Activated CD8-positive, alpha-beta memory T cell treated with anti-CD3 and anti-CD28 coated beads for 4 hours (primary cell): Measurements from ENCODE around the gene AKAP6.

ENCODE experiments used
- DNase-seq, 2 donors: peaks; one replicate each; pipeline ENCODE4 v3.0.0-alpha.2; 2020; ENCODE audit warnings: low read depth in 2 of 2

Gene AKAP6, protein sequence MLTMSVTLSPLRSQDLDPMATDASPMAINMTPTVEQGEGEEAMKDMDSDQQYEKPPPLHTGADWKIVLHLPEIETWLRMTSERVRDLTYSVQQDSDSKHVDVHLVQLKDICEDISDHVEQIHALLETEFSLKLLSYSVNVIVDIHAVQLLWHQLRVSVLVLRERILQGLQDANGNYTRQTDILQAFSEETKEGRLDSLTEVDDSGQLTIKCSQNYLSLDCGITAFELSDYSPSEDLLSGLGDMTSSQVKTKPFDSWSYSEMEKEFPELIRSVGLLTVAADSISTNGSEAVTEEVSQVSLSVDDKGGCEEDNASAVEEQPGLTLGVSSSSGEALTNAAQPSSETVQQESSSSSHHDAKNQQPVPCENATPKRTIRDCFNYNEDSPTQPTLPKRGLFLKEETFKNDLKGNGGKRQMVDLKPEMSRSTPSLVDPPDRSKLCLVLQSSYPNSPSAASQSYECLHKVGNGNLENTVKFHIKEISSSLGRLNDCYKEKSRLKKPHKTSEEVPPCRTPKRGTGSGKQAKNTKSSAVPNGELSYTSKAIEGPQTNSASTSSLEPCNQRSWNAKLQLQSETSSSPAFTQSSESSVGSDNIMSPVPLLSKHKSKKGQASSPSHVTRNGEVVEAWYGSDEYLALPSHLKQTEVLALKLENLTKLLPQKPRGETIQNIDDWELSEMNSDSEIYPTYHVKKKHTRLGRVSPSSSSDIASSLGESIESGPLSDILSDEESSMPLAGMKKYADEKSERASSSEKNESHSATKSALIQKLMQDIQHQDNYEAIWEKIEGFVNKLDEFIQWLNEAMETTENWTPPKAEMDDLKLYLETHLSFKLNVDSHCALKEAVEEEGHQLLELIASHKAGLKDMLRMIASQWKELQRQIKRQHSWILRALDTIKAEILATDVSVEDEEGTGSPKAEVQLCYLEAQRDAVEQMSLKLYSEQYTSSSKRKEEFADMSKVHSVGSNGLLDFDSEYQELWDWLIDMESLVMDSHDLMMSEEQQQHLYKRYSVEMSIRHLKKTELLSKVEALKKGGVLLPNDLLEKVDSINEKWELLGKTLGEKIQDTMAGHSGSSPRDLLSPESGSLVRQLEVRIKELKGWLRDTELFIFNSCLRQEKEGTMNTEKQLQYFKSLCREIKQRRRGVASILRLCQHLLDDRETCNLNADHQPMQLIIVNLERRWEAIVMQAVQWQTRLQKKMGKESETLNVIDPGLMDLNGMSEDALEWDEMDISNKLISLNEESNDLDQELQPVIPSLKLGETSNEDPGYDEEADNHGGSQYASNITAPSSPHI (N-terminal part only)

GRCh38 chr14:32329146-32329545 is at the start of gene AKAP6:
AKAP6 (plus strand) TSS chr14:32329298; CDS start chr14:32433494, 104,196 bp downstream.
- no peak for DNase-seq

DNA sequence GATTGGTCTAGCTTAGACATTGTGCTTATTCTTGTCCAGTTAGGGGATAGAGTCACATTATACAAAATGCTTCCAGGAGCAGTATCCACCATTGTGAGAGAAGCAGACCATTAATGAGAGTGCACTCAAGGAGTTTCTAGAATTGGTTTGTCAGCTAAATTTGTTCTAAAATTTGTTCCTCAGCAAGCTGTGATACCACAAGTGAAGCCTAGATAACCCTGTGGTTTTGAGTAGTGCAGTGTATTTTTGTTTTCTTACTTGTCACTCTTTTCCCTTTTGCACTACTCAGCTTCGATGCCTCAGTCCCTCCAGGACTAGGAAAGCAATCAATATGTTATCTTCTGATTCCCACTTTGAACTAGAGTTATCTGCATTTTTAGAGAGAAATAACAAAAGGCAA is 42.5 kb upstream of the AKAP6 start:
- DNase-seq, result no peak

GRCh38 chr14:32296366-32296765 is 32.7 kb upstream of the AKAP6 start:
- DNase-seq, result no peak

DNA sequence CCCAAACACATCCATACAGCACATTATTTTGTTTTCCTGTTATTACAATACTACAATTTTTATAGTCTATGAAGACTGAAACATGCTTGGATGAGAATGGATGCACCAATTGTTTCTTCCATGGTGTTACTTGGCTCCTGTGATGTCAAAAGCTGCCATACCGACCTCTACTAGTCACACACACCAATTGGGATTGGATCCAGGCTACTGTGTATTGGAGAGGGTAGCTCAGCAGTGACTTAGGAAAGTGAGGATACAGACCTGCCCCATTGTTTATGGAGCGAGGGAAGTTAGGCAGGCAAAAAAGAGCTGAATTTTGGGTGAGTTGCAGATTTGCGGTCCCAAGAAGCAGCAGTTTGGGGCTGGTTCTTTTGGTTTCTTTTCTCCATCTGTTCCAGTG is 30.8 kb upstream of the AKAP6 start:
- no peak for DNase-seq

DNA sequence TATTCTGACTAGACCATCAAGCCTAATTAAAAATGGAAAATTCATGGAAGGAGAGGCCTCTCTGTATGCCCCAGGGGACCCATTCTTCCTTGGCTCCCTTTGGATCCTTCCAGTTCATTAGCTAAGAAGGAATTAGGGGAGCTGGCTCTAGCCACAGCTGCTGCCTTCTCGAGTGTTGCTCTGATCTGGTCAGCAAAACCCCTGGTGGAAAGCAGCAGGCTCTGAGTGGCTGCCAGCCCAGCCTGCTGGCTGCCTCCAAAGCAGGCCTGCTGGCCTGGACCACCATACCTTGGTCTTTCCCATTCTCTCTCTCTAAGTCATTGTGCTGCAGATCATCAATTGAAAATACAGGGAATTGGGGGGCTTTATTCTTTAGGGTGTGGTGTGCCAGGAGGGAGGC is 29.0 kb upstream of the AKAP6 start:
- no peak for DNase-seq

DNA sequence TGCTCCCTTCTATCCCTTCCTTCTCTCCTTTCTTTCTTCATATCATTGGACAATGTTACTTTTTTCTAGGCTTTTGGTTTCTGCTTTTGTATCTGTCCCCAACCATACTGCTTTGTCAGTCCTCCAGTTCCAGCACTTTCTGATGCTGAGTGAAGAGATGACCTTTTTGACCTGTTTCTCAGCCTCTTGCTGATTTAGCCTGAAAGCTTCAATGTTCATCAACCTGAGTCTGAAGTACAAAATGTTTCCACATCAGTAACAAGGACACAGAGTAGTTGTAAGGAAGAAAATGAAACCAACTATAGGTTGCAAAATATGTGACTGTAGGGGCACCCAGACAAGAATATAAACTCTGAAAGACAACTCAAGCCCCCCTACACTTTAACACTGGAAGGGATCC is 25.2 kb upstream of the AKAP6 start:
- DNase-seq, result no peak

GRCh38 chr14:32304296-32304695 is 24.8 kb upstream of the AKAP6 start:
- DNase-seq, result no peak

GRCh38 chr14:32306549-32306948 is 22.5 kb upstream of the AKAP6 start:
- no peak for DNase-seq

- no peak for DNase-seq
Measured at GRCh38 chr14:32307881-32308582, 21.1 kb upstream of the AKAP6 start.

DNA sequence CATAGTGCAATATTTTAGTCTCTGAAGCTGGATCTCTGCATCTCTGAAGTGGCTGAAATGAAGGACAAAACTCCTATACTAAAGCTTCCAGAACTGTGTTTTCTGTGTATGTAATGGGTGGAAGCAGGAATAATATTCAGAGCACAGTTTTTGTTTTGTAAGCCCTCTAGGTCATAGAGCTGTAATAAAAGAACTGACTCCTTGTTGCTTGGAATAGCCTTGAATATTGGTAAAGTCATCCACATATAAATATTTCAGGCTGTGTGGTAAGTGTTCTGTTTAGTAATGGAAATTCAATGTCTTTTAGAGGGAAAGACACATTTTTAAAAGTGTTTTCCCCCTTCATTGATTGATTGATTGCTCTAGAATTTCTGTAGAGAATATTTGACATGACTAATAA is 18.2 kb upstream of the AKAP6 start:
- DNase-seq, result no peak

- DNase-seq, result no peak
Measured at GRCh38 chr14:32311294-32312009, 17.6 kb upstream of the AKAP6 start.

- DNase-seq, result no peak
Measured at GRCh38 chr14:32312010-32312331, 17.1 kb upstream of the AKAP6 start.

- DNase-seq, result no peak
Measured at GRCh38 chr14:32313844-32314376, 15.2 kb upstream of the AKAP6 start.

DNA sequence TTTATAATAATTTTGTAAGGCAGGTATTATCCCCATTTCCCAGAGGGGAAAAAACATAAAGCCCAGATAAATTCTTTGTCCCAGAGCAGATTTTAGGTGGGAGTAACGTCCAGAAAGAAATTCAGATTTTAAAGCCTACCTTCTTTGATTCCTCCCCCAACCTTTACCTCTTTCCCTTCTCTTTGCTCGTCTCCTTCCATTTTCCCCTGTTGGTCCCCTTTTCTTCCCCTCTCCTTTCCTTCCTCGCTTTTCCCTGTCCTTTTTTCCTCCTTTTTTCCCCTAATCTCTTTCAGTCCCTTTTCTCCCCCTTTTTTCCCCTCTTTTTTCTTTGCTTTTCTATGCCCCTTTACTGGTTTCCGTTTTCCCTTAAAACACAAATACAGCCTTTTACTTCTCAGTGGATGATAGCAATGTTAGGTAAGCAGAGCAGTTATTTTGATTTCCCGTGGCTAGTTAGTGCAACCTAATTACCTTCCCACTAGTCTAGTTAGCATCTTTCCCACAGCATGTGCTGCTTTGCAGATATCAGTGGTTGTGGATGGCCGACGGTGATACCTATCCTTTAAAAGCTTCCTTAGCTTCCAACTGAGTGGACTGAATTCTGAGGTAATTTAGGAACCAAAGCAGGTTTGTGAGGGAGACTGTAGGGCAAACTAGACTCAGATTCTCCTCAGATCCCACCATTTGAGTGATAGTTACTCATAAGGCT is 10.9 kb upstream of the AKAP6 start:
- DNase-seq, result no peak

- DNase-seq, result no peak
Measured at GRCh38 chr14:32319368-32320049, 9.6 kb upstream of the AKAP6 start.

DNA sequence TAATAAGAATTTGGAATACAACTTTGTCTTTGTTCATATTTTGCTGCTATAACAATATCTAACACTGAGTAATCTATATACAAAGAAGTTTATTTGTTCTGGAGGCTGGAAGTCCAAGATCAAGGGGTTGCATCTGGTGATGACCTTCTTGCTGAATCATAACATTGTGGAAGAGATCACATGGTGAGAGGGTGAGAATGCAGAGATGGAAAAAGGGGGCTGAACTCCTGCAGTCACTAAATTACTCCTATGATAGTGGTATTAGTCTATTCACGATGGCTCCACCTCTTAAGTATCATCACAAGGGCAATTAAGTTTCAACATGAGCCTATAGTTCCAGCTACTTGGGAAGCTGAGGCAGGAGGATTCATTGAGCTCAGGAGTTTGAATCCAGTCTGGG is 4.5 kb upstream of the AKAP6 start:
- no peak for DNase-seq

DNA sequence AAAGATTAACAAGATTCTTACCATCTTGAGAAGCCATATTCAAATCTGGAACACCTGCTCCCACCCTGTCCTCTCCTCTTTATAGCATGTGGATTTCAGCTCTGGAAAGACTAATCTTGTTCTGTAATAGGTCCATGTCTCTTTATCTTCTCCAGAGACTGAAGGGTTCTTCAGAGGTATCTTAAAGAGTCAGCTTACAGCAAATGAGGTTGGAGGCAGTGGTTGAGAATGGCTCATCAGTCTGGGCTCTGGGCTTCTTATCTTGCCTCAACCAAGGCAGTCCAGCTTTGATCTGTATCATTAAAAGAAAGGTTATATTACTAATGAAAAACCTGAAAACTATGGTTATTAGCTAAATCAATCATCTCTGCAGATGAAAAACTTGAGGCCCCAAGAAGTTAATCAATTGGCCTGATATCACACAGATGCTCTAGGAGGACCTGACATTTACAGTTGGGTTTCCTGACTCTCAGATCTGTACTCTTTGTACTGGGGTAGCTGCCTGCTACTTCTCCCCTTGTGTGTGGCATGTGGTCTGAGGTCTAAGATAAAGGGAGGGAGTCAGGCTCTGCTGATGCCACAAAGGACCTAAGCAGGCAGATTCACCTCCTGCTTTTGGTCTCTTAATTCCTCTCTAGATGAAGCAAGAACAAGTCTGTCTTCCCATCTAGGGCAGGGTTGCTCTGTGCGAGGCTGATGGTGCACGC is 1.7 kb upstream of the AKAP6 start:
- no peak for DNase-seq

- no peak for DNase-seq
Measured at GRCh38 chr14:32329690-32330285, 690 bp downstream of the AKAP6 start.
